HEK293 (cell line): Measurements from ENCODE around the gene LSP1.

ENCODE experiments used
- KLF9 ChIP-seq: fragments of 450-650 bp; formaldehyde crosslinking; IDR thresholded peaks from 2 replicates; pipeline ENCODE4 v1.5.1; 2016; ENCODE audit warnings: missing biosample characterization, missing genetic modification characterization, low read depth
- ZNF530 ChIP-seq: fragments of 450-650 bp; formaldehyde crosslinking; IDR thresholded peaks from 2 replicates; pipeline ENCODE4 v1.5.1; 2016; ENCODE audit warnings: low read depth, missing biosample characterization, missing genetic modification characterization
- TF ChIP-seq, protein P1 (sequence below): fragments of 450-650 bp; formaldehyde crosslinking; IDR thresholded peaks from 2 replicates; pipeline ENCODE4 v1.5.1; 2016; ENCODE audit warnings: missing biosample characterization, missing genetic modification characterization

DNA sequence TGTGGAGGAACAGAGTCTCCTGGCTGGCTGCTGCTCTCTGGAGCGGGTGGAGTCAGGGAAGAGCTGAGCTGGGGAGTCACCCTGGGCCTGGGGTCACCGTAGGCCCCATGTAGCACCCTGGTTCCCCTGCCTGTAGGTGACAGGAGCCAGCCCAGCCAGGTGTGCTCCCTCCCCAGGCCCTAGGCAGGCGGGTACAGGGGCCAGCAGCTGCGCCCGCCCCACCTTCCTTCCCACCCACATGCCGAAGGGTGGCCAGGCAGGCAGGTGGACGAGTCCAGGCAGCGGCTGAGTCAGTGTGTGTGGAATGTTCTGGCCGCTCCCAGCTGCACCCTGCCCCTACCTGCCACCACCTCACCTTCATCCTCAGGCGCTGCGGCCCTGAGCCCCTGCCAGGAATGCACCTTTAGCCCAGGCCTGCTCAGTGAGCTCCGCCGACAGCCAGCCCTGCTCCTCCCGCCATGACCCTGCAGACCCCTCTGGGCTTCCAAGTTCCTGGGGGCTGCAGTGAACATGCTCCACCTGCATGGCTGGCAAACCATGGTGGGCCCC, 18.7 kb upstream of the LSP1 start:
- TF ChIP-seq, protein P1, sequence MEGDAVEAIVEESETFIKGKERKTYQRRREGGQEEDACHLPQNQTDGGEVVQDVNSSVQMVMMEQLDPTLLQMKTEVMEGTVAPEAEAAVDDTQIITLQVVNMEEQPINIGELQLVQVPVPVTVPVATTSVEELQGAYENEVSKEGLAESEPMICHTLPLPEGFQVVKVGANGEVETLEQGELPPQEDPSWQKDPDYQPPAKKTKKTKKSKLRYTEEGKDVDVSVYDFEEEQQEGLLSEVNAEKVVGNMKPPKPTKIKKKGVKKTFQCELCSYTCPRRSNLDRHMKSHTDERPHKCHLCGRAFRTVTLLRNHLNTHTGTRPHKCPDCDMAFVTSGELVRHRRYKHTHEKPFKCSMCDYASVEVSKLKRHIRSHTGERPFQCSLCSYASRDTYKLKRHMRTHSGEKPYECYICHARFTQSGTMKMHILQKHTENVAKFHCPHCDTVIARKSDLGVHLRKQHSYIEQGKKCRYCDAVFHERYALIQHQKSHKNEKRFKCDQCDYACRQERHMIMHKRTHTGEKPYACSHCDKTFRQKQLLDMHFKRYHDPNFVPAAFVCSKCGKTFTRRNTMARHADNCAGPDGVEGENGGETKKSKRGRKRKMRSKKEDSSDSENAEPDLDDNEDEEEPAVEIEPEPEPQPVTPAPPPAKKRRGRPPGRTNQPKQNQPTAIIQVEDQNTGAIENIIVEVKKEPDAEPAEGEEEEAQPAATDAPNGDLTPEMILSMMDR: no peak
- no peak for TF ChIP-seq ZNF530 (tag by site-specific recombination)
- no peak for TF ChIP-seq KLF9 (tag by site-specific recombination)
